MCF 10A (cell line): ENCODE data around the gene SAMD4A. TPM values are rescaled to one million over a fixed set of nuclear protein-coding genes. Genes with fewer than 3 reads are reported as not detected.

ENCODE experiments used
- BruUV-seq: library from RNA; stranded (reverse); fragments of 400-500 nt; replicated peaks from 2 replicates; lab custom pipeline; 2021; lab: Mats Ljungman, UMichigan
- CTCF ChIA-PET: fragments of 300-600 bp; sonication (Branson Sonifier 250); formaldehyde crosslinking; extraction: SDS; loops from one replicate; lab custom pipeline; 2021; ENCODE audit warnings: antibody characterized with exemption, inconsistent platforms; lab: Yijun Ruan, JAX
- POLR2A ChIA-PET: fragments of 300-600, 350-650 bp; sonication (Branson Sonifier 250); formaldehyde crosslinking; extraction: SDS; loops from one replicate; lab custom pipeline; 2020; ENCODE audit warnings: antibody characterized with exemption, inconsistent platforms; lab: Yijun Ruan, JAX
- DNase-seq: peaks from one replicate; pipeline ENCODE4 v3.0.0-alpha.2; 2018; ENCODE audit not compliant: unreplicated experiment
- H3K27ac Mint-ChIP-seq: one replicate; pipeline ENCODE4 v1.8.0; 2022; ENCODE audit warnings: mild to moderate bottlenecking, low read depth, mixed read lengths; ENCODE audit not compliant: unreplicated experiment
- H3K27me3 Mint-ChIP-seq: one replicate; pipeline ENCODE4 v1.8.0; 2022; ENCODE audit warnings: mixed read lengths; ENCODE audit not compliant: insufficient read depth, unreplicated experiment
- H3K36me3 Mint-ChIP-seq: one replicate; pipeline ENCODE4 v1.8.0; 2022; ENCODE audit warnings: mild to moderate bottlenecking, moderate library complexity, mixed read lengths; ENCODE audit not compliant: insufficient read depth, unreplicated experiment
- H3K4me1 Mint-ChIP-seq: one replicate; pipeline ENCODE4 v1.8.0; 2022; ENCODE audit warnings: mixed read lengths; ENCODE audit not compliant: insufficient read depth, unreplicated experiment
- H3K4me3 Mint-ChIP-seq: one replicate; pipeline ENCODE4 v1.8.0; 2022; ENCODE audit warnings: mild to moderate bottlenecking, moderate library complexity, mixed read lengths; ENCODE audit not compliant: unreplicated experiment
- H3K9me3 Mint-ChIP-seq: one replicate; pipeline ENCODE4 v1.8.0; 2022; ENCODE audit warnings: mixed read lengths; ENCODE audit not compliant: unreplicated experiment
- intact Hi-C: fragments of 100-400 bp; cut with micrococcal nuclease; formaldehyde crosslinking; loops from 2 replicates; pipeline ENCODE4 v1.14.1; 2022
- total RNA-seq: library from RNA; stranded (reverse); gene quantifications from 2 replicates; pipeline ENCODE4 v1.2.3, GENCODE V29; 2022
- TF ChIP-seq, protein P1 (sequence below): fragments of 200-600 bp; IDR thresholded peaks from one replicate; pipeline ENCODE4 v1.8.0; 2022; ENCODE audit warnings: antibody characterized with exemption, mild to moderate bottlenecking; ENCODE audit not compliant: unreplicated experiment

Gene SAMD4A
- total RNA-seq, 1 experiment from 2014 or later = 63.5 TPM

GRCh38 chr14:54564868-54565784 is 1.8 kb upstream of the SAMD4A start:
- CTCF ChIA-PET = interaction anchor here (0.5 to 8.6 kb wide), 37 partner anchors 11 to 512 kb away, joined by 3 to 113 read pairs (median 4); no protein-coding TSS in a partner anchor
- Mint-ChIP-seq H3K4me3 (peak overlapping the region; percentile 87), H3K4me1 (peaks cover 10% of the 10 kb centered on the region), H3K27me3 (no peaks in the 10 kb centered on the region), H3K9me3 (no peaks in the 10 kb centered on the region), H3K27ac (peak overlapping the region; percentile 83), H3K36me3 (no peaks in the 10 kb centered on the region)
- TF ChIP-seq, protein P1, sequence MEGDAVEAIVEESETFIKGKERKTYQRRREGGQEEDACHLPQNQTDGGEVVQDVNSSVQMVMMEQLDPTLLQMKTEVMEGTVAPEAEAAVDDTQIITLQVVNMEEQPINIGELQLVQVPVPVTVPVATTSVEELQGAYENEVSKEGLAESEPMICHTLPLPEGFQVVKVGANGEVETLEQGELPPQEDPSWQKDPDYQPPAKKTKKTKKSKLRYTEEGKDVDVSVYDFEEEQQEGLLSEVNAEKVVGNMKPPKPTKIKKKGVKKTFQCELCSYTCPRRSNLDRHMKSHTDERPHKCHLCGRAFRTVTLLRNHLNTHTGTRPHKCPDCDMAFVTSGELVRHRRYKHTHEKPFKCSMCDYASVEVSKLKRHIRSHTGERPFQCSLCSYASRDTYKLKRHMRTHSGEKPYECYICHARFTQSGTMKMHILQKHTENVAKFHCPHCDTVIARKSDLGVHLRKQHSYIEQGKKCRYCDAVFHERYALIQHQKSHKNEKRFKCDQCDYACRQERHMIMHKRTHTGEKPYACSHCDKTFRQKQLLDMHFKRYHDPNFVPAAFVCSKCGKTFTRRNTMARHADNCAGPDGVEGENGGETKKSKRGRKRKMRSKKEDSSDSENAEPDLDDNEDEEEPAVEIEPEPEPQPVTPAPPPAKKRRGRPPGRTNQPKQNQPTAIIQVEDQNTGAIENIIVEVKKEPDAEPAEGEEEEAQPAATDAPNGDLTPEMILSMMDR = no peak
- POLR2A ChIA-PET = interaction anchor here (0.5 to 6.3 kb wide), 30 partner anchors 25 to 512 kb away, joined by 3 to 95 read pairs (median 4); partner anchors contain the start of genes CGRRF1, SOCS4 and WDHD1
- DNase-seq = peak; percentile 61
- intact Hi-C loops = loop anchor here (1.0 to 10.0 kb wide), 5 partner anchors 87 to 600 kb away; no protein-coding TSS in a partner anchor
- TSS peak; percentile 46 for BruUV-seq

GRCh38 chr14:54565785-54566409 is 1.0 kb upstream of the SAMD4A start:
- ChIA-PET POLR2A (interaction anchor here (0.7 to 6.3 kb wide), 26 partner anchors 28 to 463 kb away, joined by 3 to 95 read pairs (median 5); partner anchors contain the start of gene CGRRF1), CTCF (interaction anchor here (0.5 to 8.6 kb wide), 23 partner anchors 33 to 595 kb away, joined by 3 to 113 read pairs (median 4); no protein-coding TSS in a partner anchor)
- DNase-seq = peak; percentile 77
- H3K27ac Mint-ChIP-seq = peak overlapping the region; percentile 83
- no peaks in the 10 kb centered on the region for H3K27me3 Mint-ChIP-seq
- peak overlapping the region; percentile 87 for H3K4me3 Mint-ChIP-seq
- H3K36me3 Mint-ChIP-seq = no peaks in the 10 kb centered on the region
- no peaks in the 10 kb centered on the region for H3K9me3 Mint-ChIP-seq
- no TSS peak for BruUV-seq
- intact Hi-C loops = loop anchor here (1.0 to 10.0 kb wide), 4 partner anchors 86 to 599 kb away; no protein-coding TSS in a partner anchor
- TF ChIP-seq, protein P1 = no peak
- H3K4me1 Mint-ChIP-seq = peaks cover 14% of the 10 kb centered on the region

DNA sequence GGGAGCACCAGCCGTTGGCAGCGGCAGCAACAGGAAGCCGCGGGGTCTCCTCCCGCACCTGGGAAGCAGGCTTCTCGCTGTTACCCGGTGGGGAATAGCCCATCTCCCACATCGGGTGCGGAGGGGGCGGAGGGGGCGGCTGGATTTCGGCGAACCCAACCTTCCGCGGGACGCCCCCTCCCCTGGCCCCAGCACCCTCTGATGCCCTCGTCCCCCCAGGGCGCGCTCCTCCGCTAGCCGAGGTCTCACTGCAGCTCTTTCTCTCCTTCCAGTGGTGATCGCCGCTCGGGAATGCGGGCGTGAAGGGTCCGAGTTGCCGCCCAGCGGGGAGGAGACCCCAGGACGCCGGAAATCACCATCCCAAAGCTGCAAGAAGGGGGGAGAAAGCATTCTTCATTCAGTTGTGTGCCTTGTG is 303 bp downstream of the SAMD4A start:
- Mint-ChIP-seq H3K9me3 (no peaks in the 10 kb centered on the region), H3K27ac (peak overlapping the region; percentile 70), H3K4me3 (peak overlapping the region; percentile 87), H3K4me1 (peaks cover 14% of the 10 kb centered on the region), H3K27me3 (no peaks in the 10 kb centered on the region), H3K36me3 (peaks cover 2% of the 10 kb centered on the region)
- intact Hi-C loops = loop anchor here (5.0 to 10.0 kb wide), 2 partner anchors 85 to 598 kb away; no protein-coding TSS in a partner anchor
- ChIA-PET CTCF (interaction anchor here (0.6 to 8.6 kb wide), 17 partner anchors 31 to 541 kb away, joined by 3 to 113 read pairs (median 4); partner anchors contain the start of gene GMFB), POLR2A (interaction anchor here (0.6 to 6.3 kb wide), 22 partner anchors 24 to 510 kb away, joined by 3 to 95 read pairs (median 5); partner anchors contain the start of gene CGRRF1)
- DNase-seq = peak; percentile 40
- TF ChIP-seq, protein P1 = no peak
- BruUV-seq = no TSS peak
